H1 (cell line): ENCODE data around the gene CCL3. TPM values are rescaled to one million over a fixed set of nuclear protein-coding genes. Genes with fewer than 3 reads are reported as not detected.
"Not testable (repeated sequence)": the region's sequence is repeated elsewhere in the genome, so short reads cannot be mapped to it uniquely, and the experiment has no call there.

Source experiments
- CTCF ChIA-PET: fragments of 300-600 bp; sonication (Branson Sonifier 250); formaldehyde crosslinking; loops from one replicate; lab custom pipeline; 2021; ENCODE audit not compliant: partially characterized antibody; lab: Charles Lee
- POLR2A ChIA-PET: fragments of 300-600 bp; sonication (Branson Sonifier 250); formaldehyde crosslinking; loops from one replicate; lab custom pipeline; 2021; ENCODE audit warnings: inconsistent platforms; ENCODE audit not compliant: partially characterized antibody; lab: Charles Lee
- DNase-seq, 2 experiments: peaks; one replicate each; pipeline versions ENCODE4 v3.0.0 to v3.0.0-alpha.2; 2010 to 2022; ENCODE audit warnings: low spot score in 2 of 2, low read depth in 1 of 2, mixed read lengths in 1 of 2
- FAIRE-seq: peaks from 2 replicates; lab custom pipeline; 2011; peaks lifted over from hg19 to GRCh38; lab: Jason Lieb, UNC
- H2AFZ ChIP-seq: 2 replicates; pipeline ENCODE4 v1.8.1; 2012; ENCODE audit warnings: low read length, inconsistent platforms
- H2AK5ac ChIP-seq: 2 replicates; pipeline ENCODE4 v1.6.1; 2013; ENCODE audit warnings: low read depth, low read length
- H2BK120ac ChIP-seq: replicated peaks from 2 replicates; pipeline ENCODE3; 2013; ENCODE audit warnings: low read depth, low read length, inconsistent platforms
- H2BK12ac ChIP-seq: 2 replicates; pipeline ENCODE4 v1.6.1; 2013; ENCODE audit warnings: low read depth, low read length
- H2BK15ac ChIP-seq: 2 replicates; pipeline ENCODE4 v1.6.1; 2013; ENCODE audit warnings: low read length
- H2BK20ac ChIP-seq: 2 replicates; pipeline ENCODE4 v1.6.1; 2013; ENCODE audit warnings: low read length
- H2BK5ac ChIP-seq: 2 replicates; pipeline ENCODE4 v1.6.1; 2013; ENCODE audit warnings: low read depth, low read length
- H3K14ac ChIP-seq: 2 replicates; pipeline ENCODE4 v1.6.1; 2013; ENCODE audit warnings: inconsistent platforms; ENCODE audit not compliant: insufficient read length
- H3K18ac ChIP-seq: 2 replicates; pipeline ENCODE4 v1.6.1; 2013; ENCODE audit warnings: low read length; ENCODE audit errors: extremely low read depth
- H3K23ac ChIP-seq: 2 replicates; pipeline ENCODE4 v1.6.1; 2013; ENCODE audit warnings: inconsistent platforms; ENCODE audit not compliant: insufficient read length
- H3K23me2 ChIP-seq: 2 replicates; pipeline ENCODE4 v1.6.1; 2013; ENCODE audit warnings: low read depth, low read length
- H3K27ac ChIP-seq: 2 replicates; pipeline ENCODE4 v1.6.1; 2011; ENCODE audit warnings: low read depth, low read length, inconsistent platforms
- H3K27me3 ChIP-seq, 4 experiments: replicated peaks in 1 of 4; 1 replicate in 1 of 4; 2 replicates in 3 of 4; pipeline versions ENCODE4 v1.6.1 to v1.8.1; 2011 to 2013; ENCODE audit warnings: low read length in 3 of 4, mild to moderate bottlenecking in 3 of 4, inconsistent platforms in 2 of 4, mixed read lengths in 2 of 4, moderate library complexity in 1 of 4; ENCODE audit not compliant: control insufficient read depth in 3 of 4, insufficient read depth in 3 of 4; ENCODE audit errors: extremely low read depth in 1 of 4
- H3K36me3 ChIP-seq, 4 experiments: 2 replicates each; pipeline versions ENCODE4 v1.6.1 to v1.8.1; 2011 to 2013; ENCODE audit warnings: mild to moderate bottlenecking in 4 of 4, low read length in 3 of 4, moderate library complexity in 2 of 4, control low read depth in 1 of 4, inconsistent platforms in 1 of 4; ENCODE audit not compliant: insufficient read depth in 4 of 4, control insufficient read depth in 2 of 4
- H3K4ac ChIP-seq: replicated peaks from 2 replicates; pipeline ENCODE3; 2013; ENCODE audit warnings: low read length, low read depth, mixed read lengths, inconsistent platforms; ENCODE audit not compliant: insufficient read length
- H3K4me1 ChIP-seq, 4 experiments: replicated peaks in 1 of 4; 1 replicate in 1 of 4; 2 replicates in 3 of 4; pipeline versions ENCODE4 v1.6.1 to v1.8.1; 2011 to 2013; ENCODE audit warnings: low read length in 3 of 4, inconsistent platforms in 2 of 4, mixed read lengths in 1 of 4; ENCODE audit not compliant: insufficient read depth in 4 of 4, control insufficient read depth in 3 of 4
- H3K4me2 ChIP-seq, 2 experiments: 2 replicates each; pipeline versions ENCODE4 v1.6.1 to v1.8.1; 2011 to 2013; ENCODE audit warnings: low read depth in 2 of 2, low read length in 2 of 2, control low read depth in 1 of 2, inconsistent platforms in 1 of 2, mild to moderate bottlenecking in 1 of 2; ENCODE audit not compliant: insufficient read depth in 1 of 2
- H3K4me3 ChIP-seq, 4 experiments: fragments of 200-600, 300-600 bp in 1 of 4; sonication (generic), shearing (Covaris generic), sonication (Bioruptor Twin) in 1 of 4; 2 replicates each; pipeline versions ENCODE4 v1.5.1 to v1.8.1; 2011 to 2016; ENCODE audit warnings: low read length in 4 of 4, low read depth in 3 of 4, control low read depth in 2 of 4, inconsistent platforms in 2 of 4, mild to moderate bottlenecking in 2 of 4, mixed read lengths in 1 of 4, moderate library complexity in 1 of 4; ENCODE audit not compliant: insufficient read depth in 2 of 4; ENCODE audit errors: extremely low read depth in 1 of 4
- H3K56ac ChIP-seq: replicated peaks from 2 replicates; pipeline ENCODE3; 2013; ENCODE audit warnings: low read depth, mild to moderate bottlenecking, mixed read lengths, low read length, inconsistent platforms; ENCODE audit not compliant: insufficient read length
- H3K79me1 ChIP-seq: 2 replicates; pipeline ENCODE4 v1.6.1; 2013; ENCODE audit warnings: low read depth, low read length, control low read depth
- H3K79me2 ChIP-seq, 2 experiments: 2 replicates each; pipeline versions ENCODE4 v1.6.1 to v1.8.1; 2012 to 2013; ENCODE audit warnings: low read length in 2 of 2, mild to moderate bottlenecking in 2 of 2, inconsistent platforms in 1 of 2; ENCODE audit not compliant: insufficient read depth in 2 of 2, control insufficient read depth in 1 of 2
- H3K9ac ChIP-seq, 4 experiments: replicated peaks in 1 of 4; 1 replicate in 1 of 4; 2 replicates in 3 of 4; pipeline versions ENCODE4 v1.6.1 to v1.8.1; 2011 to 2013; ENCODE audit warnings: low read depth in 3 of 4, low read length in 3 of 4, control low read depth in 2 of 4, mild to moderate bottlenecking in 2 of 4, moderate library complexity in 2 of 4, inconsistent platforms in 1 of 4; ENCODE audit errors: extremely low read depth in 1 of 4
- H3K9me3 ChIP-seq, 2 experiments: 2 replicates each; pipeline versions ENCODE4 v1.6.1 to v1.8.1; 2012 to 2013; ENCODE audit warnings: mild to moderate bottlenecking in 2 of 2, moderate library complexity in 2 of 2, control low read depth in 1 of 2, inconsistent platforms in 1 of 2, low read depth in 1 of 2, low read length in 1 of 2, mixed read lengths in 1 of 2; ENCODE audit not compliant: insufficient read depth in 2 of 2
- H4K20me1 ChIP-seq, 2 experiments: replicated peaks in 1 of 2; 2 replicates each; pipeline versions ENCODE3 to v1.8.1; 2011 to 2013; ENCODE audit warnings: inconsistent platforms in 2 of 2, low read length in 2 of 2, mild to moderate bottlenecking in 1 of 2; ENCODE audit not compliant: insufficient read depth in 2 of 2, control insufficient read depth in 1 of 2
- H4K5ac ChIP-seq: 2 replicates; pipeline ENCODE4 v1.6.1; 2013; ENCODE audit warnings: low read length, low read depth, mixed read lengths, inconsistent platforms; ENCODE audit not compliant: insufficient read length
- H4K8ac ChIP-seq: 2 replicates; pipeline ENCODE4 v1.8.0; 2013; ENCODE audit warnings: mild to moderate bottlenecking, moderate library complexity, low read length, inconsistent platforms; ENCODE audit not compliant: insufficient read depth; ENCODE audit errors: extremely low read depth
- H4K91ac ChIP-seq: replicated peaks from 2 replicates; pipeline ENCODE3; 2013; ENCODE audit warnings: low read length, mixed read lengths, inconsistent platforms; ENCODE audit not compliant: insufficient read length
- WGBS, 2 experiments: shearing (Covaris generic) in 1 of 2; methylation state at CpG; one replicate each; pipeline versions ENCODE4 v1.1.6 to v1.1.7; 2013 to 2015; ENCODE audit warnings: low lambda C conversion rate in 2 of 2, mixed read lengths in 2 of 2, inconsistent platforms in 1 of 2, low coverage in 1 of 2, missing lambda C conversion rate in 1 of 2; ENCODE audit not compliant: insufficient replicate concordance in 2 of 2, insufficient coverage in 1 of 2, insufficient read length in 1 of 2; ENCODE audit errors: extremely low coverage in 1 of 2, missing lambda C conversion rate in 1 of 2; 5-methylcytosine and 5-hydroxymethylcytosine counted together
- polyA plus RNA-seq, 7 experiments: library from polyadenylated mRNA; depleted of rRNA in 3 of 7; stranded (reverse) in 5 of 7; unstranded in 2 of 7; fragments of >200 nt in 5 of 7; fragments of 200-250 nt in 2 of 7; gene quantifications; 1 replicate in 5 of 7; 2 replicates in 1 of 7; 4 replicates in 1 of 7; pipeline versions ENCODE4 v1.2.1 to v1.2.3, GENCODE V29; 2011 to 2013; ENCODE audit warnings: missing spikeins in 2 of 7, mixed read lengths in 2 of 7
- total RNA-seq: library from RNA; stranded (reverse); fragmentation: NEBNext Ultra II Directional; extraction: Animal tissue kit (Norgen Biotek cat#: 25700); gene quantifications from 2 replicates; pipeline ENCODE4 v1.2.1, GENCODE V29; 2021

Gene CCL3
- total and polyA plus RNA-seq, 2 of the 8 experiments (the other 6 are each of a cell fraction or from before 2014, with no cell fraction given) = not detected

DNA sequence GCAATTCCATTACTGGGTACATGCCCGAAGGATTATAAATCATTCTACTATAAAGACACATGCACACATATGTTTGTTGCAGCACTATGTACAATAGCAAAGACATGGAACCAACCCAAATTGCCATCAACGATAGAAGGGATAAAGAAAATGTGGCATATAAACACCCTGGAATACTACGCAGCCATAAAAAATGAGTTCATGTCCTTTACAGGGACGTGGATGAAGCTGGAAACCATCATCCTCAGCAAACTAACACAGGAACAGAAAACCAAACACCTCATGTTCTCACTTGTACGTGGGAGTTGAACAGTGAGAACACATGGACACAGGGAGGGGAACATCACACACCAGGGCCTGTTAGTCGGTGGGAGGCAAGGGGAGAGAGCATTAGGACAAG lies 31.2 kb upstream of the CCL3 start:
- H2BK12ac ChIP-seq = not testable (repeated sequence)
- WGBS, 2 experiments = 94% methylated on average over 6 of the region's 6 CpGs; no CpG with 5 or more reads in 1 of the 2 experiments

More for the DNA sequence above, 31.2 kb upstream of the CCL3 start:
- H3K36me3 ChIP-seq, H3K27me3 ChIP-seq, H3K79me1 ChIP-seq, H3K4me2 ChIP-seq, H3K23me2 ChIP-seq, H2AK5ac ChIP-seq, H4K20me1 ChIP-seq, H4K5ac ChIP-seq, H4K8ac ChIP-seq, H3K9me3 ChIP-seq, H4K91ac ChIP-seq, H3K56ac ChIP-seq, H3K14ac ChIP-seq, H2AFZ ChIP-seq, FAIRE-seq, POLR2A ChIA-PET, H3K4me1 ChIP-seq, H3K9ac ChIP-seq, H2BK5ac ChIP-seq, DNase-seq, H3K4ac ChIP-seq, H2BK15ac ChIP-seq, H3K4me3 ChIP-seq, H3K23ac ChIP-seq, H3K27ac ChIP-seq, H2BK120ac ChIP-seq, H2BK20ac ChIP-seq, H3K18ac ChIP-seq, H3K79me2 ChIP-seq: not testable (repeated sequence)
- CTCF ChIA-PET = interaction anchor here (3.6 kb wide), 1 partner anchor 28 kb away, joined by 11 read pairs; no protein-coding TSS in a partner anchor
